Stomach (tissue), 9 donors: ENCODE results near the gene SCAF8. TPM values are rescaled to one million over a fixed set of nuclear protein-coding genes. Genes with fewer than 3 reads are reported as not detected.

Experiments used
- DNase-seq, 2 donors: peaks; one replicate each; pipeline versions ENCODE4 v3.0.0 to v3.0.0-alpha.2; 2013 to 2019
- H3K27ac ChIP-seq, 5 donors: fragments of 200-600 bp in 4 of 5; sonication (generic) in 4 of 5; one replicate each; pipeline ENCODE4 v1.5.1; 2013 to 2019; ENCODE audit warnings: mild to moderate bottlenecking in 1 of 5, moderate library complexity in 1 of 5
- H3K27me3 ChIP-seq, 3 donors: fragments of 200-600 bp; sonication (generic); one replicate each; pipeline ENCODE4 v1.5.1; 2017 to 2019; ENCODE audit warnings: mixed run types in 1 of 3
- H3K36me3 ChIP-seq, 4 donors: fragments of 200-600 bp; sonication (generic); 1 replicate in 3 of 4; 2 replicates in 1 of 4; pipeline ENCODE4 v1.5.1; 2016 to 2019
- H3K4me1 ChIP-seq, 4 donors: fragments of 200-600 bp; sonication (generic); one replicate each; pipeline ENCODE4 v1.5.1; 2016 to 2019
- H3K4me3 ChIP-seq, 4 donors: fragments of 200-600 bp; sonication (generic) in 3 of 4; one replicate each; pipeline ENCODE4 v1.5.1; 2016 to 2019; ENCODE audit warnings: mild to moderate bottlenecking in 1 of 4
- H3K9me3 ChIP-seq, 4 donors: fragments of 200-600 bp; sonication (generic); one replicate each; pipeline ENCODE4 v1.5.1; 2016 to 2019
- CTCF ChIP-seq, 7 experiments: fragments of 450-650 bp in 4 of 7; fragments of 200-600 bp in 3 of 7; sonication (generic) in 3 of 7; IDR thresholded peaks; one replicate each; pipeline ENCODE4 v1.5.1; 2016 to 2019; ENCODE audit warnings: antibody characterized with exemption in 7 of 7, control low read depth in 2 of 7, mild to moderate bottlenecking in 1 of 7
- EP300 ChIP-seq: sonication (generic); formaldehyde crosslinking; IDR thresholded peaks from one replicate; pipeline ENCODE4 v1.6.1; 2017; ENCODE audit warnings: antibody characterized with exemption
- POLR2A ChIP-seq, 4 donors: fragments of 450-650 bp; IDR thresholded peaks; one replicate each; pipeline ENCODE4 v1.6.1; 2016; ENCODE audit warnings: antibody characterized with exemption in 4 of 4, control low read depth in 2 of 4, mild to moderate bottlenecking in 1 of 4, moderate library complexity in 1 of 4
- POLR2AphosphoS5 ChIP-seq, 3 donors: sonication (generic); formaldehyde crosslinking; IDR thresholded peaks; one replicate each; pipeline ENCODE4 v1.6.1; 2016; ENCODE audit warnings: antibody characterized with exemption in 3 of 3
- WGBS, 5 donors: extraction: QIAGEN DNeasy Blood & Tissue Kit in 3 of 5; methylation state at CpG; one replicate each; pipeline versions ENCODE4 v1.1.5 to v1.1.7; 2013 to 2018; 5-methylcytosine and 5-hydroxymethylcytosine counted together
- intact Hi-C: fragments of 100-400 bp; cut with DNase I; formaldehyde crosslinking; loops from one replicate; pipeline ENCODE4 v1.15.1; 2023; ENCODE audit warnings: low total_unique reads
- polyA plus RNA-seq, 3 donors: library from polyadenylated mRNA; stranded (reverse); fragments of 200-250 nt; gene quantifications; one replicate each; pipeline ENCODE4 v1.2.3, GENCODE V29; 2013
- total RNA-seq, 5 donors: library from RNA; depleted of rRNA; stranded (reverse); fragments of >200 nt; gene quantifications; one replicate each; pipeline versions ENCODE4 v1.1.0 to v1.2.3, GENCODE V29; 2014 to 2016
- donor health status: healthy with polysubstance abuse.
- donor health status: Bipolar disorder and iron deficiency.
- donor health status: healthy.

The SCAF8 gene
- total and polyA plus RNA-seq, 8 donors: 6.6 to 62.5 (median 15.4) TPM

- H3K4me1 ChIP-seq: peaks cover 0 to 42% (median 24%) of the 10 kb centered on the region in 4 donors
- no peak for TF ChIP-seq CTCF (IDR thresholded peaks at IDR 0.05)
- TF ChIP-seq POLR2AphosphoS5 (IDR thresholded peaks at IDR 0.05): no peak
- no peak for TF ChIP-seq EP300
- no peak for TF ChIP-seq POLR2A (IDR thresholded peaks at IDR 0.05)
- no peaks in the 10 kb centered on the region for H3K27me3 ChIP-seq
- H3K4me3 ChIP-seq: no peak overlapping the region
- WGBS, 5 donors: 94 to 97% (median 96%) methylated on average over 6 of the region's 6 CpGs
- H3K27ac ChIP-seq: no peak overlapping the region
- H3K9me3 ChIP-seq: no peaks in the 10 kb centered on the region
- no peak for DNase-seq
- peaks cover 0 to 13% (median 10%) of the 10 kb centered on the region in 4 donors for H3K36me3 ChIP-seq
- intact Hi-C loops: no loop called here
Measured at GRCh38 chr6:154839546-154839945, 106.3 kb downstream of the SCAF8 start.

GRCh38 chr6:154840363-154840762, 107.1 kb downstream of the SCAF8 start:
- WGBS, 5 donors: 89 to 95% (median 92%) methylated on average over 6 of the region's 6 CpGs
- Histone ChIP-seq H3K27me3 (no peaks in the 10 kb centered on the region), H3K4me3 (no peak overlapping the region), H3K9me3 (no peaks in the 10 kb centered on the region), H3K36me3 (peaks cover 0 to 16% (median 11%) of the 10 kb centered on the region in 4 donors), H3K27ac (no peak overlapping the region), H3K4me1 (peaks cover 0 to 33% (median 16%) of the 10 kb centered on the region in 4 donors)
- intact Hi-C loops: no loop called here
- TF ChIP-seq EP300 (no peak), POLR2AphosphoS5 (IDR thresholded peaks at IDR 0.05) (no peak), POLR2A (IDR thresholded peaks at IDR 0.05) (no peak), CTCF (IDR thresholded peaks at IDR 0.05) (no peak)
- DNase-seq: no peak

- intact Hi-C loops: no loop called here
- H3K27me3 ChIP-seq: no peaks in the 10 kb centered on the region
- peaks cover 0 to 22% (median 11%) of the 10 kb centered on the region in 4 donors for H3K36me3 ChIP-seq
- no peak for DNase-seq
- no peaks in the 10 kb centered on the region for H3K9me3 ChIP-seq
- TF ChIP-seq EP300 (no peak), POLR2A (IDR thresholded peaks at IDR 0.05) (no peak), POLR2AphosphoS5 (IDR thresholded peaks at IDR 0.05) (no peak)
- H3K4me1 ChIP-seq: peaks cover 0 to 30% (median 13%) of the 10 kb centered on the region in 4 donors
- 94 to 99% (median 94%) methylated on average over 4 of the region's 4 CpGs for WGBS, 5 donors
- H3K27ac ChIP-seq: no peak overlapping the region
- H3K4me3 ChIP-seq: no peak overlapping the region
Measured at GRCh38 chr6:154841109-154841508, 107.9 kb downstream of the SCAF8 start.

- 27 to 55% (median 36%) methylated on average over 2 of the region's 2 CpGs for WGBS, 5 donors
- Histone ChIP-seq H3K4me1 (peaks cover 0 to 46% (median 16%) of the 10 kb centered on the region in 4 donors), H3K9me3 (no peaks in the 10 kb centered on the region), H3K27ac (no peak overlapping the region), H3K4me3 (no peak overlapping the region), H3K27me3 (no peaks in the 10 kb centered on the region), H3K36me3 (peaks cover 0 to 22% (median 11%) of the 10 kb centered on the region in 4 donors)
- intact Hi-C loops: no loop called here
- TF ChIP-seq CTCF (IDR thresholded peaks at IDR 0.05): no peak
- no peak for TF ChIP-seq EP300
- no peak for TF ChIP-seq POLR2A (IDR thresholded peaks at IDR 0.05)
- no peak for TF ChIP-seq POLR2AphosphoS5 (IDR thresholded peaks at IDR 0.05)
- DNase-seq: peak in 1 of 2 donors; percentile 15
Measured at GRCh38 chr6:154842833-154843232, 109.6 kb downstream of the SCAF8 start.

- WGBS, 5 donors: 84 to 92% (median 86%) methylated on average over 2 of the region's 2 CpGs
- Histone ChIP-seq H3K4me3 (no peak overlapping the region), H3K4me1 (peaks cover 0 to 45% (median 18%) of the 10 kb centered on the region in 4 donors), H3K9me3 (no peaks in the 10 kb centered on the region), H3K27me3 (no peaks in the 10 kb centered on the region), H3K27ac (no peak overlapping the region), H3K36me3 (peaks cover 0 to 9% (median 4%) of the 10 kb centered on the region in 4 donors)
- no peak for TF ChIP-seq POLR2A (IDR thresholded peaks at IDR 0.05)
- no peak for TF ChIP-seq CTCF (IDR thresholded peaks at IDR 0.05)
- TF ChIP-seq EP300: no peak
- TF ChIP-seq POLR2AphosphoS5 (IDR thresholded peaks at IDR 0.05): no peak
- intact Hi-C loops: no loop called here
- DNase-seq: no peak
Measured at GRCh38 chr6:154847318-154847717, 114.1 kb downstream of the SCAF8 start.
